K562 (cell line): Measurements from ENCODE around the gene PCCB. TPM values are rescaled to one million over a fixed set of nuclear protein-coding genes. Genes with fewer than 3 reads are reported as not detected.

Experiments used
- ATAC-seq: fragments of 200-7000 bp; cut with Tn5 transposase; 3 replicates; pipeline ENCODE4 v1.9.1; 2020; ENCODE audit warnings: moderate library complexity
- BruUV-seq: library from RNA; stranded (reverse); fragments of 400-500 nt; replicated peaks from 2 replicates; lab custom pipeline; 2021; lab: Mats Ljungman, UMichigan
- CTCF ChIA-PET: fragments of 300-600 bp; formaldehyde crosslinking; extraction: SDS; loops from one replicate; lab custom pipeline; 2021; ENCODE audit warnings: low intra/inter-chr PET ratio; lab: Yijun Ruan, JAX
- POLR2A ChIA-PET: fragments of 300-600, 350-650 bp; sonication (Branson Sonifier 250); formaldehyde crosslinking; extraction: SDS; loops from one replicate; lab custom pipeline; 2021; ENCODE audit warnings: antibody characterized with exemption, inconsistent platforms; lab: Yijun Ruan, JAX
- DNase-seq, 4 experiments: peaks; one replicate each; pipeline versions ENCODE4 v3.0.0 to v3.0.0-alpha.2; 2011 to 2018; ENCODE audit warnings: low spot score in 3 of 4, mixed read lengths in 3 of 4; ENCODE audit errors: extremely low read depth in 1 of 4
- FAIRE-seq: peaks from 2 replicates; lab custom pipeline; 2011; peaks lifted over from hg19 to GRCh38; lab: Jason Lieb, UNC
- H2AFZ ChIP-seq: 2 replicates; pipeline ENCODE4 v1.6.0; 2011; ENCODE audit warnings: low read depth, low read length, control low read depth, inconsistent platforms
- H3K27ac ChIP-seq: fragments of 200-600 bp; 3 replicates; pipeline ENCODE4 v1.8.0; 2011; ENCODE audit warnings: low read depth, mild to moderate bottlenecking, control low read depth, inconsistent platforms, low read length, moderate library complexity, mixed read lengths; ENCODE audit errors: extremely low read depth
- H3K27me3 ChIP-seq, 2 experiments: fragments of 300-600 bp in 1 of 2; 2 replicates in 1 of 2; 3 replicates in 1 of 2; pipeline versions ENCODE4 v1.6.0 to v1.8.0; 2011; ENCODE audit warnings: inconsistent platforms in 2 of 2, low read length in 2 of 2, mild to moderate bottlenecking in 1 of 2, mixed read lengths in 1 of 2, moderate library complexity in 1 of 2; ENCODE audit not compliant: control insufficient read depth in 2 of 2, insufficient read depth in 2 of 2
- H3K36me3 ChIP-seq: fragments of 300-600 bp; 3 replicates; pipeline ENCODE4 v1.8.0; 2011; ENCODE audit warnings: mild to moderate bottlenecking, low read length, inconsistent platforms; ENCODE audit not compliant: control insufficient read depth, insufficient read depth
- H3K4me1 ChIP-seq, 2 experiments: fragments of 200-600 bp in 1 of 2; replicated peaks in 1 of 2; 2 replicates in 1 of 2; 3 replicates in 1 of 2; pipeline versions ENCODE4 v1.5.1 to v1.8.0; 2011; ENCODE audit warnings: inconsistent platforms in 2 of 2, low read length in 2 of 2, mild to moderate bottlenecking in 1 of 2, mixed read lengths in 1 of 2, moderate library complexity in 1 of 2; ENCODE audit not compliant: control insufficient read depth in 2 of 2, insufficient read depth in 2 of 2
- H3K4me2 ChIP-seq: 2 replicates; pipeline ENCODE4 v1.6.1; 2011; ENCODE audit warnings: low read length, control low read depth, inconsistent platforms, mixed read lengths; ENCODE audit not compliant: insufficient read depth
- H3K4me3 ChIP-seq: fragments of 200-600 bp; sonication (generic), shearing (Covaris generic); 2 replicates; pipeline ENCODE4 v1.5.1; 2016; ENCODE audit warnings: control low read depth, inconsistent platforms
- H3K79me2 ChIP-seq: fragments of 200-600 bp; 3 replicates; pipeline ENCODE4 v1.8.0; 2011; ENCODE audit warnings: low read length, inconsistent platforms; ENCODE audit not compliant: control insufficient read depth, insufficient read depth
- H3K9ac ChIP-seq, 2 experiments: 2 replicates each; pipeline versions ENCODE4 v1.6.0 to v1.6.1; 2011; ENCODE audit warnings: low read depth in 2 of 2, low read length in 2 of 2, control low read depth in 1 of 2, inconsistent platforms in 1 of 2, mild to moderate bottlenecking in 1 of 2, mixed read lengths in 1 of 2; ENCODE audit not compliant: insufficient read depth in 1 of 2
- H3K9me1 ChIP-seq: one replicate; pipeline ENCODE4 v1.6.0; 2011; ENCODE audit warnings: inconsistent platforms, mild to moderate bottlenecking, low read length, moderate library complexity; ENCODE audit not compliant: control insufficient read depth, insufficient read depth
- H3K9me3 ChIP-seq: replicated peaks from 2 replicates; pipeline ENCODE4 v1.5.1; 2011; ENCODE audit warnings: low read depth, low read length, inconsistent platforms; ENCODE audit not compliant: control insufficient read depth, insufficient read depth
- H4K20me1 ChIP-seq: replicated peaks from 2 replicates; pipeline ENCODE4 v1.6.1; 2011; ENCODE audit warnings: low read length, inconsistent platforms, mixed read lengths; ENCODE audit not compliant: control insufficient read depth, insufficient read depth
- ADNP ChIP-seq: fragments of 200-800 bp; sonication (Bioruptor generic); IDR thresholded peaks from 2 replicates; pipeline ENCODE4 v1.6.1; 2016; ENCODE audit warnings: missing genetic modification characterization, missing compliant biosample characterization
- BCL6 ChIP-seq: fragments of 250-450 bp; sonication (Bioruptor Pico); IDR thresholded peaks from 2 replicates; pipeline ENCODE4 v1.4.0; 2020
- HDAC6 ChIP-seq: IDR thresholded peaks from 2 replicates; pipeline ENCODE4 v1.6.1; 2012; ENCODE audit warnings: low read depth, mild to moderate bottlenecking, control low read depth, inconsistent platforms, low read length, moderate library complexity
- HNRNPK ChIP-seq: fragments of 200-400 bp; formaldehyde crosslinking; IDR thresholded peaks from one replicate; pipeline ENCODE4 v1.6.1; 2018; ENCODE audit warnings: mild to moderate bottlenecking, low read depth, low read length; ENCODE audit not compliant: poor library complexity, severe bottlenecking
- JUN ChIP-seq, 2 experiments: sonication (generic) in 1 of 2; formaldehyde crosslinking in 1 of 2; IDR thresholded peaks; 2 replicates each; pipeline versions ENCODE4 v1.6.1 to v1.8.0; 2012 to 2022; ENCODE audit warnings: borderline replicate concordance in 2 of 2, mild to moderate bottlenecking in 2 of 2, improper control_type of control experiment in 1 of 2, low read depth in 1 of 2, low read length in 1 of 2, missing genetic modification reagents in 1 of 2
- MAFF ChIP-seq: IDR thresholded peaks from 2 replicates; pipeline ENCODE4 v1.6.1; 2012; ENCODE audit warnings: low read length, improper control_type of control experiment
- POLR2AphosphoS2 ChIP-seq: IDR thresholded peaks from 2 replicates; pipeline ENCODE4 v1.6.1; 2012; ENCODE audit warnings: low read length, improper control_type of control experiment
- RUNX1 ChIP-seq: sonication (generic); IDR thresholded peaks from 2 replicates; pipeline ENCODE4 v1.6.1; 2016; ENCODE audit warnings: antibody characterized with exemption, low read depth
- SOX6 ChIP-seq: fragments of 450-650 bp; IDR thresholded peaks from 2 replicates; pipeline ENCODE4 v1.6.1; 2014; ENCODE audit warnings: mild to moderate bottlenecking
- ZNF23 ChIP-seq: fragments of 250-450 bp; sonication (Bioruptor Pico); IDR thresholded peaks from 2 replicates; pipeline ENCODE4 v1.4.0; 2020; ENCODE audit warnings: mild to moderate bottlenecking
- ZNF253 ChIP-seq: fragments of 250-450 bp; sonication (Bioruptor Pico); conservative IDR thresholded peaks from 2 replicates; pipeline ENCODE4 v1.6.1; 2021; ENCODE audit warnings: mild to moderate bottlenecking
- ZNF384 ChIP-seq: IDR thresholded peaks from 2 replicates; pipeline ENCODE4 v1.6.1; 2012; ENCODE audit warnings: low read depth, low read length, improper control_type of control experiment
- ZNF668 ChIP-seq: fragments of 250-450 bp; sonication (Bioruptor Pico); IDR thresholded peaks from 2 replicates; pipeline ENCODE4 v1.8.0; 2022; ENCODE audit warnings: mild to moderate bottlenecking, inconsistent platforms
- WGBS: fragments of 100-300 bp; shearing (Covaris generic); methylation state at CpG from one replicate; pipeline ENCODE4 v1.1.6; 2016; ENCODE audit warnings: low coverage, mixed read lengths; ENCODE audit not compliant: insufficient coverage; ENCODE audit errors: missing lambda C conversion rate; 5-methylcytosine and 5-hydroxymethylcytosine counted together
- in situ Hi-C: fragments of 300-500 bp; cut with MboI; formaldehyde crosslinking; loops from 4 replicates; pipeline ENCODE4 v1.15.0; 2018; ENCODE audit warnings: inconsistent platforms, mixed read lengths
- intact Hi-C: fragments of 100-400 bp; cut with micrococcal nuclease; formaldehyde crosslinking; loops from 2 replicates; pipeline ENCODE4 v1.14.2; 2022
- polyA plus RNA-seq, 8 experiments: library from polyadenylated mRNA; depleted of rRNA in 4 of 8; stranded (reverse) in 5 of 8; unstranded in 3 of 8; fragments of >200 nt; fragmentation: Nextera tagmentation in 2 of 8; fragmentation: Illumina TruSeq in 1 of 8; extraction: Ambion mirVana in 2 of 8; extraction: Trizol in 1 of 8; gene quantifications; 2 replicates each; pipeline versions ENCODE4 v1.2.1 to v1.2.3, GENCODE V29; 2011 to 2014; ENCODE audit warnings: inconsistent platforms in 1 of 8, missing spikeins in 1 of 8
- total RNA-seq, 7 experiments: library from RNA; depleted of rRNA in 6 of 7; stranded (reverse); fragments of >200 nt in 6 of 7; fragmentation: Illumina TruSeq in 2 of 7; extraction: Trizol in 2 of 7; gene quantifications; 2 replicates each; pipeline versions ENCODE4 v1.2.1 to v1.2.3, GENCODE V29; 2011 to 2021; ENCODE audit warnings: low replicate concordance in 1 of 7
- TF ChIP-seq, protein P1 (sequence below), 3 experiments: IDR thresholded peaks in 2 of 3; conservative IDR thresholded peaks in 1 of 3; 2 replicates each; pipeline ENCODE4 v1.5.1; 2011 to 2012; ENCODE audit warnings: low read length in 3 of 3, mild to moderate bottlenecking in 3 of 3, control low read depth in 2 of 3, improper control_type of control experiment in 1 of 3, inconsistent platforms in 1 of 3, low read depth in 1 of 3, mixed read lengths in 1 of 3, moderate library complexity in 1 of 3; ENCODE audit not compliant: insufficient read depth in 2 of 3
- TF ChIP-seq, protein P2 (sequence below): sonication (generic); formaldehyde crosslinking; IDR thresholded peaks from 2 replicates; pipeline ENCODE4 v1.9.0; 2022; ENCODE audit warnings: mild to moderate bottlenecking, missing genetic modification reagents
- TF ChIP-seq, protein P3 (sequence below): sonication (generic); formaldehyde crosslinking; IDR thresholded peaks from 2 replicates; pipeline ENCODE4 v1.5.0; 2020; ENCODE audit warnings: missing genetic modification reagents
- TF ChIP-seq, protein P4 (sequence below): IDR thresholded peaks from 2 replicates; pipeline ENCODE4 v1.6.1; 2012; ENCODE audit warnings: low read depth, low read length, improper control_type of control experiment, borderline replicate concordance

PCCB gene
- total and polyA plus RNA-seq, 9 of the 15 experiments (the other 6 are each of a cell fraction or from before 2014, with no cell fraction given), result 69.5 to 173 (median 92.8) TPM

DNA sequence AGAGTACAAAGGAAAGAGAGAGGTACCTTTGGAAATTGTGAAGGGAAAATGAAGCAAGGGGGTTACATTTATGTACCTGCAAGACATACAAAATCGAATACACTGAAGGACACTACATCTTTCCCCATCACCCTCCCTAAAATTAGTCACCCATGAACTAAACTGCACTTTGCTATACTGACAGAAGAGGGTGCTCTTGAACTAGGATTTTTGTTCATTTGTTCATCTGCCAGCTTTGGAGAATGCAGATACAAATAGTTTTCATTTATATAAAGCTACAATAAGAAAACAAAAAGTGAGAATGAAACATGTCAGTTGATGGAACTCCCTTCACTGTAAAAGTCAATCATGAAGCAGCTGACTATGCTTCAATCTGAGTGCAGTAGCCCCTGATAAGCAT lies 55.7 kb downstream of the PCCB start (continued):
- TF ChIP-seq ZNF253, result no peak
- no peak for TF ChIP-seq HDAC6
- TF ChIP-seq ZNF23 (CRISPR knock-in tag), result no peak
- TF ChIP-seq, protein P1, sequence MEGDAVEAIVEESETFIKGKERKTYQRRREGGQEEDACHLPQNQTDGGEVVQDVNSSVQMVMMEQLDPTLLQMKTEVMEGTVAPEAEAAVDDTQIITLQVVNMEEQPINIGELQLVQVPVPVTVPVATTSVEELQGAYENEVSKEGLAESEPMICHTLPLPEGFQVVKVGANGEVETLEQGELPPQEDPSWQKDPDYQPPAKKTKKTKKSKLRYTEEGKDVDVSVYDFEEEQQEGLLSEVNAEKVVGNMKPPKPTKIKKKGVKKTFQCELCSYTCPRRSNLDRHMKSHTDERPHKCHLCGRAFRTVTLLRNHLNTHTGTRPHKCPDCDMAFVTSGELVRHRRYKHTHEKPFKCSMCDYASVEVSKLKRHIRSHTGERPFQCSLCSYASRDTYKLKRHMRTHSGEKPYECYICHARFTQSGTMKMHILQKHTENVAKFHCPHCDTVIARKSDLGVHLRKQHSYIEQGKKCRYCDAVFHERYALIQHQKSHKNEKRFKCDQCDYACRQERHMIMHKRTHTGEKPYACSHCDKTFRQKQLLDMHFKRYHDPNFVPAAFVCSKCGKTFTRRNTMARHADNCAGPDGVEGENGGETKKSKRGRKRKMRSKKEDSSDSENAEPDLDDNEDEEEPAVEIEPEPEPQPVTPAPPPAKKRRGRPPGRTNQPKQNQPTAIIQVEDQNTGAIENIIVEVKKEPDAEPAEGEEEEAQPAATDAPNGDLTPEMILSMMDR (IDR thresholded peaks at IDR 0.05 in 2 of 3, conservative IDR thresholded peaks at IDR 0.05 in 1 of 3; ENCODE audit: insufficient read depth in 2 of 3, low read depth in 1 of 3, low read length in 3 of 3), result no peak
- TF ChIP-seq ZNF384, result no peak
- no peak for TF ChIP-seq BCL6 (CRISPR knock-in tag)
- no peak for TF ChIP-seq RUNX1
- TF ChIP-seq ZNF668 (CRISPR knock-in tag), result no peak
- no peak for TF ChIP-seq SOX6
- TF ChIP-seq, protein P2, sequence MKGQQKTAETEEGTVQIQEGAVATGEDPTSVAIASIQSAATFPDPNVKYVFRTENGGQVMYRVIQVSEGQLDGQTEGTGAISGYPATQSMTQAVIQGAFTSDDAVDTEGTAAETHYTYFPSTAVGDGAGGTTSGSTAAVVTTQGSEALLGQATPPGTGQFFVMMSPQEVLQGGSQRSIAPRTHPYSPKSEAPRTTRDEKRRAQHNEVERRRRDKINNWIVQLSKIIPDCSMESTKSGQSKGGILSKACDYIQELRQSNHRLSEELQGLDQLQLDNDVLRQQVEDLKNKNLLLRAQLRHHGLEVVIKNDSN, result no peak

DNA sequence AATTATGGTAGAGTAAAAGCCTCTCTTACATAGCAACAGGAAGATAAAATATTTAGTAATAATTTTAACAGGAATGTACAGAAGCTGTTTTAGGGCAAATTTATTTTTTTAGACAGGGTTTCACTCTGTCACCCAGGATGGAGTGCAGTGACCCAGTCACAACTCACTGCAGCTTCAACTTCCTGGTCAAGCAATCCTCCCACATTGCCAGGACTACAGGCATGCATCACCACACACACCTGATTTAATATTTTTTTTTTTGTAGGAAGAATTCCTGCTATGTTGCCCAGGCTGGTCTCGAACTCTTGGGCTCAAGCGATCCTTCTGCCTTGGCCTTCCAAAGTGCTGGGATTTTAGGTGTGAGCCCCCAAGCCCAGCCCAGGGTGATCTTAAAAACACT lies 61.1 kb downstream of the PCCB start:
- 100% methylated on average over 1 of the region's 2 CpGs for WGBS
- DNase-seq (no peak), FAIRE-seq (no peak), ATAC-seq (no peak)
- in situ Hi-C loops (no loop called here), intact Hi-C loops (no loop called here)
- H3K9me3 ChIP-seq, result no peaks in the 10 kb centered on the region
- no peaks in the 10 kb centered on the region for H3K9me1 ChIP-seq
- H3K36me3 ChIP-seq, result peaks cover 41% of the 10 kb centered on the region; the same call in 2 of the 3 replicates
- ChIA-PET POLR2A (no interaction called here), CTCF (no interaction called here)
- H3K4me2 ChIP-seq, result no peak overlapping the region
- no TSS peak for BruUV-seq
- H2AFZ ChIP-seq, result no peak overlapping the region
- no peaks in the 10 kb centered on the region for H4K20me1 ChIP-seq
- no peaks in the 10 kb centered on the region for H3K79me2 ChIP-seq
- H3K4me1 ChIP-seq, result no peaks in the 10 kb centered on the region
- no peak overlapping the region for H3K9ac ChIP-seq
- no peaks in the 10 kb centered on the region for H3K27me3 ChIP-seq
- H3K4me3 ChIP-seq, result no peak overlapping the region
- no peak overlapping the region for H3K27ac ChIP-seq
- no peak for TF ChIP-seq HNRNPK
- TF ChIP-seq ADNP (tag), result no peak
- TF ChIP-seq, protein P3, sequence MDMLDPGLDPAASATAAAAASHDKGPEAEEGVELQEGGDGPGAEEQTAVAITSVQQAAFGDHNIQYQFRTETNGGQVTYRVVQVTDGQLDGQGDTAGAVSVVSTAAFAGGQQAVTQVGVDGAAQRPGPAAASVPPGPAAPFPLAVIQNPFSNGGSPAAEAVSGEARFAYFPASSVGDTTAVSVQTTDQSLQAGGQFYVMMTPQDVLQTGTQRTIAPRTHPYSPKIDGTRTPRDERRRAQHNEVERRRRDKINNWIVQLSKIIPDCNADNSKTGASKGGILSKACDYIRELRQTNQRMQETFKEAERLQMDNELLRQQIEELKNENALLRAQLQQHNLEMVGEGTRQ (CRISPR knock-in tag), result no peak
- TF ChIP-seq MAFF, result no peak
- TF ChIP-seq, protein P4, sequence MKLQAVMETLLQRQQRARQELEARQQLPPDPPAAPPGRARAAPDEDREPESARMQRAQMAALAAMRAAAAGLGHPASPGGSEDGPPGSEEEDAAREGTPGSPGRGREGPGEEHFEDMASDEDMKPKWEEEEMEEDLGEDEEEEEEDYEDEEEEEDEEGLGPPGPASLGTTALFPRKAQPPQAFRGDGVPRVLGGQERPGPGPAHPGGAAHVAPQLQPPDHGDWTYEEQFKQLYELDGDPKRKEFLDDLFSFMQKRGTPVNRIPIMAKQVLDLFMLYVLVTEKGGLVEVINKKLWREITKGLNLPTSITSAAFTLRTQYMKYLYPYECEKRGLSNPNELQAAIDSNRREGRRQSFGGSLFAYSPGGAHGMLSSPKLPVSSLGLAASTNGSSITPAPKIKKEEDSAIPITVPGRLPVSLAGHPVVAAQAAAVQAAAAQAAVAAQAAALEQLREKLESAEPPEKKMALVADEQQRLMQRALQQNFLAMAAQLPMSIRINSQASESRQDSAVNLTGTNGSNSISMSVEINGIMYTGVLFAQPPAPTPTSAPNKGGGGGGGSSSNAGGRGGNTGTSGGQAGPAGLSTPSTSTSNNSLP, result no peak
- no peak for TF ChIP-seq JUN (IDR thresholded peaks at IDR 0.05; ENCODE audit: borderline replicate concordance, low read depth, low read length)
- TF ChIP-seq JUN (CRISPR knock-in tag; IDR thresholded peaks at IDR 0.05; ENCODE audit: borderline replicate concordance), result no peak
- TF ChIP-seq POLR2AphosphoS2, result no peak
